Choroid plexus epithelial cell (primary cell): Measurements from ENCODE around the gene NLRP3.
A peak's percentile ranks its signal among the peaks of the same experiment; 100 is the strongest.
"Not testable (repeated sequence)": the region's sequence is repeated elsewhere in the genome, so short reads cannot be mapped to it uniquely, and the experiment has no call there.

ENCODE experiments used
- DNase-seq: peaks from one replicate; pipeline ENCODE4 v3.0.0-alpha.2; 2010; ENCODE audit warnings: low read depth
- H3K4me3 ChIP-seq: 2 replicates; pipeline ENCODE4 v1.5.1; 2011; ENCODE audit warnings: low read depth, mild to moderate bottlenecking, control low read depth, low read length, moderate library complexity
- CTCF ChIP-seq: conservative IDR thresholded peaks from 2 replicates; pipeline ENCODE4 v1.5.1; 2011; ENCODE audit warnings: low read depth, mild to moderate bottlenecking, control low read depth, inconsistent platforms, low read length, moderate library complexity

NLRP3 gene

GRCh38 chr1:247471445-247472016, 55.6 kb downstream of the NLRP3 start:
- TF ChIP-seq CTCF: no peak
- no peak for DNase-seq
- H3K4me3 ChIP-seq: no peak overlapping the region

DNA sequence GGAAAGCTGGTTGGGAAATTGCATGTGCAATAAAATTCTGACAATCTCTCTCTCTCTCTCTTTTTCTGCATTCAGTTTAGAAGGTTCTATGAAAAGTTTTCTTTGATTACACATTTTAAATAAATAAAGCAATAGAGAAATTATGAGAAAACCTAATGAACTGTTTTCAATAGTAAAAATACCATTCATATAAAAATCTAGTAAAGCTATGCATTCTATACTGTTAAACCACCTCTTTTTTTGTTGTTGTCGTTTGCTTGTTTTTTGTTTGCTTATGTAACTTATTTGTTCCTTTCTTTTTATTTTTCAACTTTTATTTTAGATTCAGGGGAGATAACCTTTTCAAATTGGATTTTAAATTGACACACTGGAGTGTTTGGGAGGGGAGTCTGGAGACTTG, 56.1 kb downstream of the NLRP3 start:
- TF ChIP-seq CTCF: no peak
- no peak for DNase-seq
- H3K4me3 ChIP-seq: no peak overlapping the region

DNA sequence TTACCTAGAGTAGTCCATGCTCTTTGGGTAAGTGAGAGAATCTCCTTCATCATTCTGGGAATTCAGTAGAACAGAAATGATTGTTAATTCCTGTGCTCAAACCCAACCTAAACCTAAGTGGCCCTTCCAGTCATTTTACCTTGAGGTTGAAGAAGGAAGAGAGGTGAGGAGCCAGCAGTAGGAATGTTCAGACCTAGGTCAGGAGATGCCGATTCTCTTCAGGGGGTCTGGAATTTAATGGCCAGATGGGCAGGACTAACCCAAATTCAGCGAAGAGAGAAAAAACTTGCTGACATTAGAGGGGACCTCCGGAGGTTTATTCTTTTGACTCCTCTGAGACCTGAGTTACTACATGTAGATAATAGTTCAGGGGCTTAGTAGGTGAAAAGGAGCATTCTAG, 58.4 kb downstream of the NLRP3 start:
- TF ChIP-seq CTCF: no peak
- no peak overlapping the region for H3K4me3 ChIP-seq
- no peak for DNase-seq

- TF ChIP-seq CTCF: no peak
- DNase-seq: no peak
- no peak overlapping the region for H3K4me3 ChIP-seq
Measured at GRCh38 chr1:247475793-247476192, 59.8 kb downstream of the NLRP3 start.

- H3K4me3 ChIP-seq, DNase-seq: not testable (repeated sequence)
Measured at GRCh38 chr1:247476328-247477058, 60.5 kb downstream of the NLRP3 start.

- H3K4me3 ChIP-seq: no peak overlapping the region
- TF ChIP-seq CTCF: no peak
- no peak for DNase-seq
Measured at GRCh38 chr1:247482747-247483146, 66.8 kb downstream of the NLRP3 start.

- peak; percentile 45 for TF ChIP-seq CTCF
- peak; percentile 56 for DNase-seq
- no peak overlapping the region for H3K4me3 ChIP-seq
Measured at GRCh38 chr1:247487057-247487456, 71.1 kb downstream of the NLRP3 start.
